ENCODE data around the gene TSPO. TPM values are rescaled to one million over a fixed set of nuclear protein-coding genes. Genes with fewer than 3 reads are reported as not detected.

TSPO gene
- total and polyA plus RNA-seq, 9 of the 15 experiments (the other 6 are each of a cell fraction or from before 2014, with no cell fraction given) = 4.9 to 126 (median 25.3) TPM

DNA sequence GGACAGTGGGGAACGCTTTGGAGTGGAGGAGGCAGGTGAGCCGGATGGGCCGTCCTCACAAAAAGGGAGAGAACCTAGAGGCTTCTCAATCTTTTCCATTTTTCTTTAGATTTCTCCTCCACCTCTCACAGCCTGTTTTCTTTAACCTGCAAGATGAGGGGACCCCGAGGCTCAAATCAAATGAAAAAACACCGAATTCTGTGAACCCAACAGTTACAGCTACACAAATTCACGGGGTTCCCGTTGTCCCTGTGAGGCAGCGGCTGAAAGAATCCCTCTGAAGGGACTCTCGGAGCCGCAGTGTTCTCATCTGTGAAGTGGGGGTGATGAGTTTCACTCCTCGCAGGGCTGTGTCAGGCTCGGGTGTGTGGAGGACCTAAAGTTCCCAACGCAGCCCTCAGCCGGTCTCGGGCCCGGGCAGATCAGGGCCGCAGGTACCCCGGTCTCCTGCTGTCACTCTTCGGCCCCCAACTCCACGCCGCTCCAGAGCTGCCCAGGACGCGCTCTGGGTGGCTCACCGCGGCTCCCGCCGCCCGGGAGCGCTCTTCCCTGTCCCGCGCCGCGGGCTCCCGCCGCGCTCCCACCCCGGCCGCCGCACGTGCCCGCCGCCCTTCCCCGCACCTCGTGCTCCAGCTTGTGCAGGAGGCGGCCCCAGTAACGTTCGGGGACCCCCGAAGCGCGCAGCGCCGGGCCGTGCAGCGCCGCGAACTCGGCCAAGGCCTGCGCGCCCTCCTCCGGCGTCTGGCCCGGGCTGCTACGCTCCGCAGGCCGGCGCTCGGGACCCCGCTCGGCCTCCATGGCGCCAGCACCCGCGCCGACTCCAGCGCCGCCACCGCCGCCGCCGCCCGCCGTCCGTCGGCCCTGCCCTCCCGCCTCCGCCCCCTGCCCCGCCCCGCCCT lies 35.2 kb downstream of the TSPO start, which contains the start of gene TTLL12 (continued):
- no peak for TF ChIP-seq GABPA (tag; conservative IDR thresholded peaks at IDR 0.05; ENCODE audit: low read depth)
- TF ChIP-seq ZNF512 (tag; IDR thresholded peaks at IDR 0.05) = no peak
- TF ChIP-seq PTTG1 (tag; IDR thresholded peaks at IDR 0.05; ENCODE audit: low read depth) = no peak
- TF ChIP-seq KAT7 (CRISPR knock-in tag; IDR thresholded peaks at IDR 0.05; ENCODE audit: borderline replicate concordance) = no peak
- TF ChIP-seq, protein P1, sequence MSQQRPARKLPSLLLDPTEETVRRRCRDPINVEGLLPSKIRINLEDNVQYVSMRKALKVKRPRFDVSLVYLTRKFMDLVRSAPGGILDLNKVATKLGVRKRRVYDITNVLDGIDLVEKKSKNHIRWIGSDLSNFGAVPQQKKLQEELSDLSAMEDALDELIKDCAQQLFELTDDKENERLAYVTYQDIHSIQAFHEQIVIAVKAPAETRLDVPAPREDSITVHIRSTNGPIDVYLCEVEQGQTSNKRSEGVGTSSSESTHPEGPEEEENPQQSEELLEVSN (IDR thresholded peaks at IDR 0.05; ENCODE audit: borderline replicate concordance in 1 of 2, extremely low read depth in 1 of 2, insufficient read depth in 1 of 2, insufficient read length in 1 of 2, low read depth in 1 of 2, low read length in 1 of 2, poor library complexity in 1 of 2, severe bottlenecking in 1 of 2) = peak; percentile 31 to 89
- no peak for TF ChIP-seq FOXP4 (CRISPR knock-in tag; IDR thresholded peaks at IDR 0.05; ENCODE audit: borderline replicate concordance)
- peak; percentile 74 for TF ChIP-seq THAP12 (CRISPR knock-in tag; IDR thresholded peaks at IDR 0.05)
- peak; percentile 47 for TF ChIP-seq RBBP5 (IDR thresholded peaks at IDR 0.05; ENCODE audit: borderline replicate concordance, insufficient read depth, low read length, poor library complexity, severe bottlenecking)
- no peak for TF ChIP-seq ETS1 (conservative IDR thresholded peaks at IDR 0.05; ENCODE audit: control insufficient read depth, low read depth, low read length)
- TF ChIP-seq, protein P2, sequence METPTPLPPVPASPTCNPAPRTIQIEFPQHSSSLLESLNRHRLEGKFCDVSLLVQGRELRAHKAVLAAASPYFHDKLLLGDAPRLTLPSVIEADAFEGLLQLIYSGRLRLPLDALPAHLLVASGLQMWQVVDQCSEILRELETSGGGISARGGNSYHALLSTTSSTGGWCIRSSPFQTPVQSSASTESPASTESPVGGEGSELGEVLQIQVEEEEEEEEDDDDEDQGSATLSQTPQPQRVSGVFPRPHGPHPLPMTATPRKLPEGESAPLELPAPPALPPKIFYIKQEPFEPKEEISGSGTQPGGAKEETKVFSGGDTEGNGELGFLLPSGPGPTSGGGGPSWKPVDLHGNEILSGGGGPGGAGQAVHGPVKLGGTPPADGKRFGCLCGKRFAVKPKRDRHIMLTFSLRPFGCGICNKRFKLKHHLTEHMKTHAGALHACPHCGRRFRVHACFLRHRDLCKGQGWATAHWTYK (CRISPR knock-in tag; IDR thresholded peaks at IDR 0.05) = no peak
- TF ChIP-seq DPF2 (IDR thresholded peaks at IDR 0.05) = no peak
